Left ventricle myocardium inferior (tissue), 1 donor: Measurements from ENCODE around the gene ABTB1. TPM values are rescaled to one million over a fixed set of nuclear protein-coding genes. Genes with fewer than 3 reads are reported as not detected.

ENCODE experiments used
- DNase-seq: peaks from one replicate; pipeline ENCODE4 v3.0.0-alpha.2; 2020
- H3K27ac ChIP-seq: fragments of 200-600 bp; replicated peaks from 2 replicates; pipeline ENCODE4 v1.8.0; 2021
- H3K27me3 ChIP-seq: fragments of 200-600 bp; 2 replicates; pipeline ENCODE4 v1.8.0; 2021; ENCODE audit warnings: low read depth
- H3K36me3 ChIP-seq: fragments of 200-600 bp; 2 replicates; pipeline ENCODE4 v1.8.0; 2021
- H3K4me1 ChIP-seq: fragments of 200-600 bp; 2 replicates; pipeline ENCODE4 v1.8.0; 2021
- H3K4me3 ChIP-seq: fragments of 200-600 bp; 2 replicates; pipeline ENCODE4 v1.8.0; 2021; ENCODE audit warnings: mild to moderate bottlenecking, moderate library complexity
- H3K9me3 ChIP-seq: fragments of 200-600 bp; replicated peaks from 2 replicates; pipeline ENCODE4 v1.8.0; 2021
- CTCF ChIP-seq: fragments of 200-600 bp; IDR thresholded peaks from 2 replicates; pipeline ENCODE4 v1.8.0; 2021; ENCODE audit warnings: antibody characterized with exemption, mild to moderate bottlenecking, borderline replicate concordance
- intact Hi-C: fragments of 100-400 bp; cut with micrococcal nuclease; formaldehyde crosslinking; loops from one replicate; pipeline ENCODE4 v1.11.0; 2022
- total RNA-seq: library from RNA; stranded (reverse); fragmentation: NEBNext Ultra II Directional; extraction: Animal tissue kit (Norgen Biotek cat#: 25700); gene quantifications from one replicate; pipeline ENCODE4 v1.2.1, GENCODE V29; 2021
- donor health status: DM: no; HTN: yes; CAD: no; lungs with severe emphysema.

The ABTB1 gene
- total RNA-seq, 1 donor from 2014 or later, result 29.9 TPM

DNA sequence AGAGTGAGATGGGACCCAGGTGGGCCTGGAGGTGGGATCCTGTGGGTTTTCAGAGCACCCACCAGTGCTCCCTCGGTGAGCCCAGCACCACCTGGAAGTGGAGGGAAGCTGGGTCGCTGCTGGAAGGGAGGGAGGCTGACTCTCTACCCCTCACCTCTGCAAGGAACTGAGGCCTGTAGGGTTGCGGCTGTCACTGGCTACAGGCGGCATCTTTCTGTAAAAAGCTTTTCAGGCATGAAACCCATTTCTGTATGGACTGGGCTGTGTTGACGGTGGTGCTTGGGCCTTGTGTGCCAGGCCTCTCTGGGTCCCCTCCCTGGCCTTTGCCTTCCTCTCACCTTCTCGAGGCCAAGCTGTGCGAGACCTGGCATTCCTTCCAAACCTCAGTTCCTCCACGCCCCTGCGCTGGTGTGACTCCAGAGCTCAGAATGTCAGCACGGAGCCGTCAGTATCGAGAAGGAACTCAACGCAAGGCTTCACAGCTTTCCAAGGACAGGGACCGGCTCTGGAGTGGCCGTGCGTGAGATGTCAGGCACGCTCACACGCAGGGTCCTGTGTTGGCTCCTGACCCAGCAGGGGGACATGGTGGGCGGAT, 16.6 kb downstream of the ABTB1 start:
- Histone ChIP-seq H3K4me3 (no peak overlapping the region), H3K27me3 (no peaks in the 10 kb centered on the region), H3K4me1 (peaks cover 56% of the 10 kb centered on the region), H3K27ac (peak overlapping the region; percentile 96), H3K36me3 (peaks cover 21% of the 10 kb centered on the region), H3K9me3 (no peaks in the 10 kb centered on the region)
- peak; percentile 7 for DNase-seq
- TF ChIP-seq CTCF, result no peak
- intact Hi-C loops, result no loop called here

- peak; percentile 14 for DNase-seq
- H3K36me3 ChIP-seq, result peaks cover 26% of the 10 kb centered on the region
- peaks cover 64% of the 10 kb centered on the region for H3K4me1 ChIP-seq
- no peak for TF ChIP-seq CTCF
- H3K9me3 ChIP-seq, result no peaks in the 10 kb centered on the region
- peak overlapping the region; percentile 96 for H3K27ac ChIP-seq
- intact Hi-C loops, result loop anchor here (10.0 kb wide), 1 partner anchor 55 kb away; no protein-coding TSS in a partner anchor
- no peak overlapping the region for H3K4me3 ChIP-seq
- H3K27me3 ChIP-seq, result no peaks in the 10 kb centered on the region
These were observed 17.4 kb downstream of the ABTB1 start for GRCh38 chr3:127690106-127690505.

- Histone ChIP-seq H3K36me3 (peaks cover 26% of the 10 kb centered on the region), H3K27me3 (no peaks in the 10 kb centered on the region), H3K9me3 (no peaks in the 10 kb centered on the region), H3K4me3 (no peak overlapping the region), H3K27ac (peak overlapping the region; percentile 96), H3K4me1 (peaks cover 71% of the 10 kb centered on the region)
- peak; percentile 66 for TF ChIP-seq CTCF
- DNase-seq, result peak; percentile 27
- intact Hi-C loops, result loop anchor here (10.0 kb wide), 1 partner anchor 54 kb away; no protein-coding TSS in a partner anchor
These were observed 18.2 kb downstream of the ABTB1 start for GRCh38 chr3:127690823-127691452.

GRCh38 chr3:127691489-127691888, 18.7 kb downstream of the ABTB1 start:
- H3K4me1 ChIP-seq, result peaks cover 77% of the 10 kb centered on the region
- intact Hi-C loops, result loop anchor here (10.0 kb wide), 1 partner anchor 53 kb away; no protein-coding TSS in a partner anchor
- no peak overlapping the region for H3K4me3 ChIP-seq
- TF ChIP-seq CTCF, result no peak
- H3K36me3 ChIP-seq, result peaks cover 26% of the 10 kb centered on the region
- DNase-seq, result no peak
- peak overlapping the region; percentile 96 for H3K27ac ChIP-seq
- H3K27me3 ChIP-seq, result no peaks in the 10 kb centered on the region
- no peaks in the 10 kb centered on the region for H3K9me3 ChIP-seq

DNA sequence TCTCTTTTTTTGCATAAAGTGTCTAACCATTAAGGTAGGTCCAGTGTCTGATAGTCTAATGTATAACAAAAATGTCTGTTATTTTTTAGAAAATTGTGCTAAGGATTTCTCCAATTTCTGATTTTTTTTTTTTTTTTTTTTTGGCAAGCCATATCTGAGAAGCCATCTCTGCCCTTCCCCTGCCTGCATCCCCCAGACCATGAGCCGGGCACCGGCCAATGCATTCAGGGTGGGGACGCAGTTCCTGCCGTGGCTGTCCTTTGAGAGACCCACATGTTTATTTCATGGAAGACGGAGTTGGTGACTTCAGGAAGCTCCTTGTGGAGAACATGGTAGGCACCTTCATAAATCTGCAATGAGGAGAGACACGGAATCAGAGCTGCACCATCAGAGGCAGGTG, 19.2 kb downstream of the ABTB1 start:
- DNase-seq, result peak; percentile 5
- Histone ChIP-seq H3K4me3 (no peak overlapping the region), H3K27me3 (no peaks in the 10 kb centered on the region), H3K4me1 (peaks cover 82% of the 10 kb centered on the region), H3K9me3 (no peaks in the 10 kb centered on the region), H3K27ac (peak overlapping the region; percentile 96), H3K36me3 (peaks cover 26% of the 10 kb centered on the region)
- intact Hi-C loops, result loop anchor here (10.0 kb wide), 1 partner anchor 53 kb away; no protein-coding TSS in a partner anchor
- no peak for TF ChIP-seq CTCF
